SK-N-SH treated with all-trans-retinoic acid at 6 μM for 48 hours (cell line): Measurements from ENCODE around the gene TADA2A.
A peak's percentile ranks its signal among the peaks of the same experiment; 100 is the strongest.

Experiments
- ATAC-seq: fragments of 200-7000 bp; cut with Tn5 transposase; 3 replicates; pipeline ENCODE4 v1.9.1; 2020; ENCODE audit warnings: mild to moderate bottlenecking, moderate library complexity
- ARNTL ChIP-seq: fragments of 450-650 bp; formaldehyde crosslinking; IDR thresholded peaks from 2 replicates; pipeline ENCODE4 v1.5.0; 2020; ENCODE audit warnings: low read depth, mild to moderate bottlenecking, moderate library complexity, borderline replicate concordance
- BACH2 ChIP-seq: fragments of 250-450 bp; sonication (Bioruptor Pico); IDR thresholded peaks from 2 replicates; pipeline ENCODE4 v1.9.0; 2021; ENCODE audit warnings: mild to moderate bottlenecking, borderline replicate concordance
- CREB5 ChIP-seq: fragments of 250-450 bp; sonication (Bioruptor Pico); IDR thresholded peaks from 2 replicates; pipeline ENCODE4 v1.5.1; 2020; ENCODE audit warnings: low read depth, mild to moderate bottlenecking, moderate library complexity
- CSDC2 ChIP-seq: fragments of 250-450 bp; sonication (Bioruptor Pico); IDR thresholded peaks from 2 replicates; pipeline ENCODE4 v1.5.0; 2020; ENCODE audit warnings: mild to moderate bottlenecking, moderate library complexity
- CSRNP3 ChIP-seq: fragments of 250-450 bp; sonication (Bioruptor Pico); IDR thresholded peaks from 2 replicates; pipeline ENCODE4 v1.5.1; 2021; ENCODE audit warnings: mild to moderate bottlenecking, moderate library complexity
- ESRRG ChIP-seq: fragments of 250-450 bp; sonication (Bioruptor Pico); IDR thresholded peaks from 2 replicates; pipeline ENCODE4 v1.6.1; 2021; ENCODE audit warnings: mild to moderate bottlenecking
- ISL1 ChIP-seq: fragments of 250-450 bp; sonication (Bioruptor Pico); IDR thresholded peaks from 2 replicates; pipeline ENCODE4 v2.1.2; 2022; ENCODE audit warnings: mild to moderate bottlenecking, moderate library complexity
- OSR1 ChIP-seq: fragments of 250-450 bp; sonication (Bioruptor Pico); IDR thresholded peaks from 2 replicates; pipeline ENCODE4 v1.8.0; 2022; ENCODE audit warnings: moderate library complexity, mild to moderate bottlenecking, inconsistent platforms
- PATZ1 ChIP-seq: fragments of 250-450 bp; sonication (Bioruptor Pico); IDR thresholded peaks from 2 replicates; pipeline ENCODE4 v1.8.0; 2020; ENCODE audit warnings: mild to moderate bottlenecking, moderate library complexity, borderline replicate concordance
- POU6F1 ChIP-seq: fragments of 250-450 bp; sonication (Bioruptor Pico); IDR thresholded peaks from 2 replicates; pipeline ENCODE4 v1.8.0; 2021; ENCODE audit warnings: low read depth, mild to moderate bottlenecking, moderate library complexity, borderline replicate concordance
- PPARA ChIP-seq: fragments of 250-450 bp; sonication (Bioruptor Pico); IDR thresholded peaks from 2 replicates; pipeline ENCODE4 v1.5.0; 2020; ENCODE audit warnings: mild to moderate bottlenecking, borderline replicate concordance
- RARB ChIP-seq: fragments of 250-450 bp; sonication (Bioruptor Pico); IDR thresholded peaks from 2 replicates; pipeline ENCODE4 v1.8.0; 2021; ENCODE audit warnings: mild to moderate bottlenecking, moderate library complexity
- SNAI2 ChIP-seq: fragments of 250-450 bp; sonication (Bioruptor Pico); IDR thresholded peaks from 2 replicates; pipeline ENCODE4 v1.5.0; 2020; ENCODE audit warnings: mild to moderate bottlenecking, moderate library complexity
- TCF4 ChIP-seq: fragments of 250-450 bp; sonication (Bioruptor Pico); IDR thresholded peaks from 2 replicates; pipeline ENCODE4 v1.8.0; 2021; ENCODE audit warnings: mild to moderate bottlenecking, moderate library complexity, borderline replicate concordance
- TOX ChIP-seq: fragments of 250-450 bp; sonication (Bioruptor Pico); IDR thresholded peaks from 2 replicates; pipeline ENCODE4 v1.8.0; 2021; ENCODE audit warnings: mild to moderate bottlenecking, moderate library complexity, borderline replicate concordance
- TSHZ2 ChIP-seq: fragments of 250-450 bp; sonication (Bioruptor Pico); IDR thresholded peaks from 2 replicates; pipeline ENCODE4 v1.5.0; 2020; ENCODE audit warnings: mild to moderate bottlenecking, moderate library complexity
- ZC3H10 ChIP-seq: fragments of 250-450 bp; sonication (Bioruptor Pico); IDR thresholded peaks from 2 replicates; pipeline ENCODE4 v1.5.1; 2021; ENCODE audit warnings: mild to moderate bottlenecking, moderate library complexity
- ZFP3 ChIP-seq: fragments of 250-450 bp; sonication (Bioruptor Pico); IDR thresholded peaks from 2 replicates; pipeline ENCODE4 v1.5.0; 2020; ENCODE audit warnings: mild to moderate bottlenecking, moderate library complexity
- ZFP30 ChIP-seq: fragments of 450-650 bp; formaldehyde crosslinking; IDR thresholded peaks from 2 replicates; pipeline ENCODE4 v1.5.0; 2022; ENCODE audit warnings: mild to moderate bottlenecking, moderate library complexity
- ZNF565 ChIP-seq: fragments of 450-650 bp; formaldehyde crosslinking; conservative IDR thresholded peaks from 2 replicates; pipeline ENCODE4 v1.5.0; 2020; ENCODE audit warnings: low read depth, mild to moderate bottlenecking, moderate library complexity
- ZNF70 ChIP-seq: fragments of 450-650 bp; formaldehyde crosslinking; IDR thresholded peaks from 2 replicates; pipeline ENCODE4 v1.5.0; 2020; ENCODE audit warnings: mild to moderate bottlenecking, moderate library complexity
- ZNF8 ChIP-seq: fragments of 450-650 bp; formaldehyde crosslinking; IDR thresholded peaks from 2 replicates; pipeline ENCODE4 v1.5.0; 2020; ENCODE audit warnings: mild to moderate bottlenecking, moderate library complexity

TADA2A gene

GRCh38 chr17:37406635-37407461 lies at the start of gene TADA2A, which contains the start of gene ACACA:
Gene TADA2A, plus strand, starts transcription at chr17:37406886. Its CDS starts 4,480 bp downstream, at chr17:37411366.
Gene ACACA, minus strand, starts transcription at chr17:37406836. Its CDS starts 537 bp downstream, at chr17:37406299.
- peak; percentile 97 for ATAC-seq
- 0 out of 2 replicates have a peak, but pooled peaks have one; percentile 6 for TF ChIP-seq ESRRG (CRISPR knock-in tag)
- TF ChIP-seq TSHZ2 = 0 out of 2 replicates have a peak, but pooled peaks have one; percentile 16
- TF ChIP-seq ZFP3 = peak; percentile 57; the same call in 1 of the 2 replicates
- TF ChIP-seq SNAI2 (CRISPR knock-in tag) = no peak

- ATAC-seq = peak; percentile 68
- no peak for TF ChIP-seq CSDC2
- TF ChIP-seq TOX (CRISPR knock-in tag) = no peak
- no peak for TF ChIP-seq SNAI2 (CRISPR knock-in tag)
- no peak for TF ChIP-seq ISL1 (CRISPR knock-in tag)
- TF ChIP-seq TCF4 (CRISPR knock-in tag) = no peak
- no peak for TF ChIP-seq PATZ1 (CRISPR knock-in tag)
- TF ChIP-seq CSRNP3 (CRISPR knock-in tag) = no peak
- TF ChIP-seq RARB (CRISPR knock-in tag) = no peak
- no peak for TF ChIP-seq ZFP30 (CRISPR knock-in tag)
- TF ChIP-seq ZNF70 (CRISPR knock-in tag) = no peak
Measured at GRCh38 chr17:37358098-37358829, 48.4 kb upstream of the TADA2A start.

- TF ChIP-seq ARNTL (CRISPR knock-in tag) (no peak), ZNF565 (CRISPR knock-in tag) (no peak), RARB (CRISPR knock-in tag) (no peak), ZC3H10 (CRISPR knock-in tag) (no peak), TOX (CRISPR knock-in tag) (no peak), CREB5 (CRISPR knock-in tag) (no peak), OSR1 (CRISPR knock-in tag) (no peak), SNAI2 (CRISPR knock-in tag) (no peak), ZFP30 (CRISPR knock-in tag) (no peak), PPARA (CRISPR knock-in tag) (no peak), ZNF8 (CRISPR knock-in tag) (no peak), POU6F1 (CRISPR knock-in tag) (no peak), ZNF70 (CRISPR knock-in tag) (no peak), BACH2 (CRISPR knock-in tag) (no peak), TCF4 (CRISPR knock-in tag) (no peak), CSDC2 (no peak)
- ATAC-seq = peak; percentile 92
Measured at GRCh38 chr17:37358830-37359681, 47.6 kb upstream of the TADA2A start.
